Measurements from ENCODE around the gene TTC27.

- TF ChIP-seq, protein P1, sequence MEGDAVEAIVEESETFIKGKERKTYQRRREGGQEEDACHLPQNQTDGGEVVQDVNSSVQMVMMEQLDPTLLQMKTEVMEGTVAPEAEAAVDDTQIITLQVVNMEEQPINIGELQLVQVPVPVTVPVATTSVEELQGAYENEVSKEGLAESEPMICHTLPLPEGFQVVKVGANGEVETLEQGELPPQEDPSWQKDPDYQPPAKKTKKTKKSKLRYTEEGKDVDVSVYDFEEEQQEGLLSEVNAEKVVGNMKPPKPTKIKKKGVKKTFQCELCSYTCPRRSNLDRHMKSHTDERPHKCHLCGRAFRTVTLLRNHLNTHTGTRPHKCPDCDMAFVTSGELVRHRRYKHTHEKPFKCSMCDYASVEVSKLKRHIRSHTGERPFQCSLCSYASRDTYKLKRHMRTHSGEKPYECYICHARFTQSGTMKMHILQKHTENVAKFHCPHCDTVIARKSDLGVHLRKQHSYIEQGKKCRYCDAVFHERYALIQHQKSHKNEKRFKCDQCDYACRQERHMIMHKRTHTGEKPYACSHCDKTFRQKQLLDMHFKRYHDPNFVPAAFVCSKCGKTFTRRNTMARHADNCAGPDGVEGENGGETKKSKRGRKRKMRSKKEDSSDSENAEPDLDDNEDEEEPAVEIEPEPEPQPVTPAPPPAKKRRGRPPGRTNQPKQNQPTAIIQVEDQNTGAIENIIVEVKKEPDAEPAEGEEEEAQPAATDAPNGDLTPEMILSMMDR (IDR thresholded peaks at IDR 0.05; ENCODE audit: low read depth, low read length), result no peak
- no peak for TF ChIP-seq EZH2phosphoT487 (IDR thresholded peaks at IDR 0.05; ENCODE audit: low read depth)
Observed at GRCh38 chr2:32801741-32802140, 173.9 kb downstream of the TTC27 start.
